Heart left ventricle (tissue), 13 donors: ENCODE measurements around the gene ATP9A.

Source experiments
- CTCF ChIP-seq, 12 donors: fragments of 200-600 bp; sonication (generic) in 4 of 12; IDR thresholded peaks; one replicate each; pipeline versions ENCODE4 v1.5.0 to v1.8.0; 2018 to 2022; ENCODE audit warnings: antibody characterized with exemption in 12 of 12, mild to moderate bottlenecking in 5 of 12
- POLR2A ChIP-seq, 2 donors: fragments of 450-650 bp; IDR thresholded peaks; one replicate each; pipeline ENCODE4 v1.6.1; 2017; ENCODE audit warnings: antibody characterized with exemption in 2 of 2, mild to moderate bottlenecking in 2 of 2, moderate library complexity in 2 of 2
- donor health status: ischemic (EF 13 %, LVEDD 7.1; RV severe dilation, severe dysfunction).
- donor health status: DM: no; HTN: yes; CAD: no.
- donor health status: DM: no; HTN: no; CAD: no.
- donor health status: ischemic (EF 25% LVEDD 6.9; RV normal size, moderate dysfunction).
- donor health status: ischemic (EF 25% LVEDD 5.7; RV mildly dilated, moderate dysfunction).
- donor health status: ischemic (EF 35%, LVEDD 5.7; RV mildly dilated, moderate dysfunction).
- donor health status: nonischemic (EF 11% LVEDD 7.7; RV severe dilation, severe dysfunction).
- donor health status: DM: yes; HTN: yes; CAD: no.
- donor health status: PGD.
- donor health status: ischemic (EF 29% LVEDD 5.4; RV normal size, mild dysfunction).
- donor health status: nonischemic (EF 23%, LVEDD 6.1; RV moderate dilation, normal function).

DNA sequence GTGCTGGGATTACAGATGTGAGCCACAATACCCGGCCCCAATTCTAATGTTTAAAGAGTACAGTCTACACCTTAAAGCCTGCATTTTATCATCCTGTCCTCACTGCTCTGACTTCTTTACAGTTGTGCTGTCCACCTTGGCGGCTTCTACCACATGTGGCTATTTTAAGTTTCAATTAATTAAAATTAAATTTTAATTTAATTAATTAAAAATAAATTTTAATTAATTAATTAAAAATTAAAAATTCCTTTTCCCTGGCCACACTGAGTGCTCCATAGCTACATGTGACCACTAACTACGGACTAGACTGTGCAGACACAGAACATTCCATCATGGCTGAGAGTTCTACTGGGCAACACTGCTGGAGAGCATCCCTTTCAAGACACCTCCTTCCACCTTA lies 27.4 kb downstream of the ATP9A start:
- TF ChIP-seq CTCF (IDR thresholded peaks at IDR 0.05) (no peak), POLR2A (IDR thresholded peaks at IDR 0.05) (no peak)
